Measurements from ENCODE around the gene TESPA1.

TESPA1 gene, protein sequence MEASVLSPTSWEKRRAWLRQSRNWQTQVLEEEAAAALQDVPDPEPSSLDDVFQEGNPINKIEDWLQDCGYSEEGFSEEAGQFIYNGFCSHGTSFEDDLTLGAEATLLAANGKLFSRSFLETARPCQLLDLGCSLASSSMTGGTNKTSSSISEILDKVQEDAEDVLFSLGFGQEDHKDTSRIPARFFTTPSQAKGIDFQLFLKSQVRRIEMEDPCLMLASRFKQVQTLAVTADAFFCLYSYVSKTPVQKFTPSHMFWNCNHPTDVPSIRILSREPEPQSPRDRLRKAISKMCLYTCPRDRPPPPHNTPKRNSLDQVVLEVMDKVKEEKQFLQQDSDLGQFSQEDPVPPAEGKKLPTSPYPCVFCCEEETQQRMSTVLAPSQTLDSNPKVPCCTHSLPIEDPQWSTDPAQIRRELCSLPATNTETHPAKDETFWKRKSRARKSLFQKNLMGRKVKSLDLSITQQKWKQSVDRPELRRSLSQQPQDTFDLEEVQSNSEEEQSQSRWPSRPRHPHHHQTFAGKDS

DNA sequence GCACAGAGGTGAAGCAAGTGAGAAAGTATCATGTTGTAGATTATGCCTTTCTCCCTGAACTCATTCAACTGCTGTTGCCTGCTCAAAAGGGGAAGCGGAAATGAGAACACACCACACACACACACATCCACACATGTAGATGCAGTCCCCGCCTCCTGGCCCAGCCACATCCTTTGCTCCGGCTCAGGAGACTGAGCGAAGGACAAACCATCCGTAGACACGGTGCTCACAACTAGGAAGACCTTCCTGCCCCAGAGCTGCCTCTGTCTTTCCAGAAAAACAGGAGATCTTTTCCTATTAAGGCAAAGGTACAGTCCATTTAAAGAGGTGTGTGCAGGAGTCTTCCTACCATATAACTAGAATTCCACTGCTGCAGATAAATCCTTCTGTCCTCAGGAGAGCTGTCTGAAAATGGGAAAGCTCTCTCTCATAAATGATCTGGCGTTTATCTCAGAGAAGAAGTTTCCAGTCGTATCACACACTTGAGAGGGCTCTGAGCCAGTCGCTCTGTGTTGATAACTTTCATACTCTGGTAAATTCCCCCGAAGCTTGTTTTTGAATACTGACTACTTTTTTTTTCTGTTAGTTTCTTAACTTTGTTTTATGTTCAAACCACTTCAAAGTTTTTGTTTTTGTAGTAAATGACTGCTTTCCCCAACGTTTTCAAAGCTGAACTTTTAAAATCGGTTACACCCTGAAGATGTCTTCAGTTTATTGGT lies at the start of gene TESPA1:
TSS of gene TESPA1 (minus strand) at position 105 of the 719 bp plus-strand sequence. CDS start 10,200 bp downstream, outside the sequence.
- H3K4me3 ChIP-seq (ENCODE audit: low read depth, low read length), result peak within 1 kb of the TSS; percentile 72
- DNase-seq (ENCODE audit: low read depth), result peak; percentile 94
- TF ChIP-seq, protein P1, sequence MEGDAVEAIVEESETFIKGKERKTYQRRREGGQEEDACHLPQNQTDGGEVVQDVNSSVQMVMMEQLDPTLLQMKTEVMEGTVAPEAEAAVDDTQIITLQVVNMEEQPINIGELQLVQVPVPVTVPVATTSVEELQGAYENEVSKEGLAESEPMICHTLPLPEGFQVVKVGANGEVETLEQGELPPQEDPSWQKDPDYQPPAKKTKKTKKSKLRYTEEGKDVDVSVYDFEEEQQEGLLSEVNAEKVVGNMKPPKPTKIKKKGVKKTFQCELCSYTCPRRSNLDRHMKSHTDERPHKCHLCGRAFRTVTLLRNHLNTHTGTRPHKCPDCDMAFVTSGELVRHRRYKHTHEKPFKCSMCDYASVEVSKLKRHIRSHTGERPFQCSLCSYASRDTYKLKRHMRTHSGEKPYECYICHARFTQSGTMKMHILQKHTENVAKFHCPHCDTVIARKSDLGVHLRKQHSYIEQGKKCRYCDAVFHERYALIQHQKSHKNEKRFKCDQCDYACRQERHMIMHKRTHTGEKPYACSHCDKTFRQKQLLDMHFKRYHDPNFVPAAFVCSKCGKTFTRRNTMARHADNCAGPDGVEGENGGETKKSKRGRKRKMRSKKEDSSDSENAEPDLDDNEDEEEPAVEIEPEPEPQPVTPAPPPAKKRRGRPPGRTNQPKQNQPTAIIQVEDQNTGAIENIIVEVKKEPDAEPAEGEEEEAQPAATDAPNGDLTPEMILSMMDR (IDR thresholded peaks at IDR 0.05; ENCODE audit: insufficient read depth, low read depth, low read length, missing control alignments), result no peak

DNA sequence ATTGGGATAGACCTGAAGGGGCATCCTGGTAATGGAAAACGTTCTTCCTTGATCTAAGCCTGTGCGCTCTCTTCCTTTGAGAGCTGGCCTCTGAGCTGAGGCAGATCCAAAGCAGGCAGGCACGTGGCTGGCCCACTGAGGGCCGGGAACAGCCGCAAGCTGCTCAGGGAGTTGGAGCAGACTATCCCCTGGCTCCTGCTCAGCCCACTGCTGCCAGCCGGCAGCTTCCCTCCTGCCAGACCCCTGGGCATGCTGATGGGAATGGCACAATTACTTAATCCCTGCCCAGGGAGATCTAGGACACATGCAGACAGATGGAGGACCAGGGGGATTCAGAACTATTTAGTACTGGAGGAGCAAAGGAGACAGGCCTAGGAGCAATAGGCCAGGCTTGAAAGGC lies 49.7 kb upstream of the TESPA1 start:
- no peak for DNase-seq (ENCODE audit: low read depth)
- H3K4me3 ChIP-seq (ENCODE audit: low read depth, low read length), result no peak overlapping the region
- TF ChIP-seq, protein P1 (IDR thresholded peaks at IDR 0.05; ENCODE audit: insufficient read depth, low read depth, low read length, missing control alignments), result no peak

DNA sequence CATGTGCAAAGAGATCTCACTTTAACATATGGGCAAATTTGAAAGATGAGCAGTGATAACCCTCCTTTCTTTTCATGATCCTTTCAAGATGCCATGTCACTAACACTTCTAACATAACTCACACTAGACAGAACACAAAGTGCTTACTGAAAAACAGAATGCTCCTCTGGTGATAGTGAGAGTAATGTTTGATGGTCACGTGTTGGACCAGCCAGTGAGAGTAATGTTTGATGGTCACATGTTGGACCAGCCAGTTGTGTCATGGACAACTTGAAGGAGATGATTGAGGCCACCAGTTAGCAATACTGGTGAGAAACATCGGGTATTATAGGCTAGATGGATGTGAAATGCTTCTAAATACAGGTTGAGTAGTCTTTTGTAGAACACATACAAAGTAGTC lies 40.9 kb upstream of the TESPA1 start:
- DNase-seq (ENCODE audit: low read depth), result no peak
- H3K4me3 ChIP-seq (ENCODE audit: low read depth, low read length), result no peak overlapping the region
- TF ChIP-seq, protein P1 (IDR thresholded peaks at IDR 0.05; ENCODE audit: insufficient read depth, low read depth, low read length, missing control alignments), result no peak

DNA sequence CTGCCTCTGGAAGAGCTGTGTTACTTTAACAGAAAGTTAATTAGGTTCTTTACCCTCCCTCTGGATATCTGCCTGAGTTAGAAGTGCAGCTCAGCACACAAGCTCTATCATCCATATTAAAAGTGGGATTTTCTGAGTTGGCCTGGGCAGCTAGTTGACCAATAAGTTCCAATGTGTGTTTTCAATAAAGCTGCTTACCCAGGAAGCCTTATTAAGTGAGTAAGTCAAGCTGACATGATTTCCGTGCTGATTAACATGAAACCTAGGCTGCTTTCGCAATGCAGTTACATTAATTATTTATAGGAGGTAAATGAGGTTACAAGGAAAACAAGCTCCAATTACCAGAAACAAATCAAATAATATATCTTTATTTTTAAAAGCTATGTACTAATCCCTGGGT lies 40.0 kb upstream of the TESPA1 start:
- TF ChIP-seq, protein P1 (IDR thresholded peaks at IDR 0.05; ENCODE audit: insufficient read depth, low read depth, low read length, missing control alignments), result no peak
- DNase-seq (ENCODE audit: low read depth), result no peak
- H3K4me3 ChIP-seq (ENCODE audit: low read depth, low read length), result no peak overlapping the region

DNA sequence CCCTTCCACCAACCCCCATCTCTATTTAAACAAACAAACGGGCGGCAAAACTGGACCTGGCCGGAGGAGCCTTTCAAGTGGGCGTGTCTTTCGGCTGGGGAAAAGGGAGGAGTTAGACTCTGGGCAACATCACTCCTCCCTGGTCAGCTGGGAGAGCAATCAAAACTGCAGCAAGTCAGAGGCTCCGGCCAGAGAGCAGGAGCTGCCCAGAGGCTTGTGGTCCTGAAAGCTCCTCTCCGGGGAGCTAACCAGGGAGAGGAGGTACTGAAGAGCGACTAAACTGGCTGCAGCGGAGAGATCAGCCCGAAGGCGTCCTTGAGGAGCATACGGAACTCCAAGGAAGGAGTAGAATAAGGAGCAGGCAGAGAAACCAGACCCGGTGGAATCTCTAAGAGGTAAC lies 35.2 kb upstream of the TESPA1 start, which contains the start of gene NEUROD4:
TSS of gene NEUROD4 (plus strand) at position 191 of the 400 bp plus-strand sequence. CDS start 6,466 bp downstream, outside the sequence.
- no peak within 1 kb of the TSS for H3K4me3 ChIP-seq (ENCODE audit: low read depth, low read length)
- TF ChIP-seq, protein P1 (IDR thresholded peaks at IDR 0.05; ENCODE audit: insufficient read depth, low read depth, low read length, missing control alignments), result no peak
- DNase-seq (ENCODE audit: low read depth), result peak; percentile 25

DNA sequence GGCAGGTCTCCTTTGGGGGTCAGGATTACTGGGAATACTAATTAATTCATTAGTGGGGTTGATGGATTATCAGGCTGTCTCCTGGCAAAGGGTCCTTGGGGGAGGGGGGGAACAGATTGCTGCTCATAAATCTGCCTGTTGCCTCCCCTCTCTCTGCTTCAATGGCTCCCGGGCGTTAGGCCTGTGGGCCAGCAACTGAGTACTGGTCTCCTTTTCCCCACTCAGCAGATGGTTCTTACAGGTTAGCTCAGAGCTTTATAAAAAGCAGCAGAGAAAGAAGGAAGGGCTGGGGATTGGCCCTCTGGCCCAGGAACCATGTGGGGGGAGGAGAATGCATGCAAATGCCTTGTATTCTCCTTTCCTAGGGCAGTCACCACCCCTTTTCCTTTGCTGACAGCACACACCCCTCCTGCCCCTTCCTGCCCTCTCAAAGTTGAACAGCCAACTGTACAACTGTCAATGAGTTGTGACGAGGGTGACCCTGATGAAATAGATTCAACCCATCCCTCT lies 32.9 kb upstream of the TESPA1 start:
- no peak for DNase-seq (ENCODE audit: low read depth)
- no peak overlapping the region for H3K4me3 ChIP-seq (ENCODE audit: low read depth, low read length)
- TF ChIP-seq, protein P1 (IDR thresholded peaks at IDR 0.05; ENCODE audit: insufficient read depth, low read depth, low read length, missing control alignments), result no peak
